ENCODE measurements around the gene LMF2. TPM values are rescaled to one million over a fixed set of nuclear protein-coding genes. Genes with fewer than 3 reads are reported as not detected.

LMF2 gene
- total RNA-seq, 1 donor from 2014 or later, result 65.8 TPM

DNA sequence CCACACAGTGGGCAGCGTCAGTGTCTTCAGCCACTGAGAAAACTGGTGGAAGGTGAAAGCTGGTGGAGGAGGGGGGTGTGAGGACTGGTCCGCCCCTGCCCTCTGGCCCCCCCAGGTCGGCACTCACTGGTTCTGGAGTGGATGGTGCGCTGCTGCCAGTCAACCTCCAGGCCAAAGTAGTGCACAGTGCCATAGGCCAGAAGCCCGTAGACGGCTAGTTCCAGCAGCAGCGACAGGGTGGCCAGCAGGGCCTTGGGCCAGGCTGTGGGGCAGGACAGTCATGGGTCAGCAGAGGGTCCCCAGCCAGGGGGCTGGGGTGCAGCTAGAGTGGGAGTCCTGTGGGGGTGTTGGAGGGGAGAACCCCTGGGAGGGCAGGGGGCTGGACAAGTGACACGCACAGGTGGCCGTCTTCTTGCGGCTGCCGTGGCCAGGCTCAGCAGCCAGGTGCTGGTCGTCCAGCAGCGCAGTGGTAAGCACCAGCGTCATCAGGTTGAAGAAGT lies 2.2 kb downstream of the LMF2 start:
- Histone ChIP-seq H3K27ac (no peak overlapping the region), H3K4me3 (no peak overlapping the region), H3K36me3 (peaks cover 29% of the 10 kb centered on the region), H3K9me3 (no peaks in the 10 kb centered on the region), H3K27me3 (no peaks in the 10 kb centered on the region), H3K4me1 (peaks cover 17% of the 10 kb centered on the region)
- no peak for ATAC-seq
- intact Hi-C loops (cut with DNase I), result loop anchor here (10.0 kb wide), 1 partner anchor 241 kb away; the partner anchor contains the start of gene MAPK12
- DNase-seq, result no peak
- TF ChIP-seq, protein P1, sequence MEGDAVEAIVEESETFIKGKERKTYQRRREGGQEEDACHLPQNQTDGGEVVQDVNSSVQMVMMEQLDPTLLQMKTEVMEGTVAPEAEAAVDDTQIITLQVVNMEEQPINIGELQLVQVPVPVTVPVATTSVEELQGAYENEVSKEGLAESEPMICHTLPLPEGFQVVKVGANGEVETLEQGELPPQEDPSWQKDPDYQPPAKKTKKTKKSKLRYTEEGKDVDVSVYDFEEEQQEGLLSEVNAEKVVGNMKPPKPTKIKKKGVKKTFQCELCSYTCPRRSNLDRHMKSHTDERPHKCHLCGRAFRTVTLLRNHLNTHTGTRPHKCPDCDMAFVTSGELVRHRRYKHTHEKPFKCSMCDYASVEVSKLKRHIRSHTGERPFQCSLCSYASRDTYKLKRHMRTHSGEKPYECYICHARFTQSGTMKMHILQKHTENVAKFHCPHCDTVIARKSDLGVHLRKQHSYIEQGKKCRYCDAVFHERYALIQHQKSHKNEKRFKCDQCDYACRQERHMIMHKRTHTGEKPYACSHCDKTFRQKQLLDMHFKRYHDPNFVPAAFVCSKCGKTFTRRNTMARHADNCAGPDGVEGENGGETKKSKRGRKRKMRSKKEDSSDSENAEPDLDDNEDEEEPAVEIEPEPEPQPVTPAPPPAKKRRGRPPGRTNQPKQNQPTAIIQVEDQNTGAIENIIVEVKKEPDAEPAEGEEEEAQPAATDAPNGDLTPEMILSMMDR (IDR thresholded peaks at IDR 0.05), result no peak

DNA sequence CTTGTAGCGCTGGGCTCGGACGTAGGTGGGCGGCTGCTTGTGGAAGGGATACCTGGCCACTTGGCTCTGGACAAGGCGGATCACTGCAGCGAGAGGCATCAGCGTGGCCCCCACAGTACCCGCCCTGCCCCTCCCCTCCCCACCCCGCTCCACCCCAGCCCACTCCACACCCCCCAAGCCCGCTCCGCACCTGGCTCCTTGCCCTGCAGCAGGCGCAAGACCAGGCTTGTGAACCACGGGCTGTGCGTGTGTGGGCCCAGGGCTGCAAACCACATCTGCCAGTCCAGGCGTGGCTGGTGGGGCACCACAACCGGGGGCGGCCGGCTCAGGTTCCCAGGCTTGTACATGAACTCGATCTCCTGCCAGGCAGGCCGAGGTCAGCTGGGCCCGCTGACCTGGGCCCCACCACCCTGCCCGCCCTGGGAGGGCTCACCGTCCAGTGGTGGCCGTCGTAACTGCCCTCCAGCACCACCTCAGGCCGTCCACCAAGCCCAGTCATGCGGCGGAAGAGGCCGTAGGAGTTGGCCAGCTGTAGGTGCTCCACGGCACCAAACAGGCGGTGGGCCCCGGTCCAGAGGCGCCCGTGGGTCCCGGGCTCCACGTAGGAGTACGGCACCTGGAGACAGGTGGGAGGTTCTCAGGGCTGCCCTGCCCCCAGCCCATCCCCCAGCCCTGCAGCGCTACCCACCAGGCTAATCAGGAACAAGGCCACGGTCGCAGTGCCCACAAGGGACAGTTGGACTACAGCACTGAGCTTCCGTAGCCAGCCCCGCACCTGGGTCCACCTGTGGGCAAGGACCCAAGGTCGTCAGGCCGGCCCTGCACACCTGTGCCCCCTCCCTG lies 2.9 kb downstream of the LMF2 start:
- ATAC-seq (no peak), DNase-seq (no peak)
- H3K27me3 ChIP-seq, result no peaks in the 10 kb centered on the region
- H3K9me3 ChIP-seq, result no peaks in the 10 kb centered on the region
- intact Hi-C loops (cut with DNase I), result loop anchor here (10.0 kb wide), 1 partner anchor 240 kb away; the partner anchor contains the start of gene MAPK12
- TF ChIP-seq, protein P1 (IDR thresholded peaks at IDR 0.05), result no peak
- H3K36me3 ChIP-seq, result peaks cover 29% of the 10 kb centered on the region
- H3K4me3 ChIP-seq, result no peak overlapping the region
- H3K4me1 ChIP-seq, result peaks cover 17% of the 10 kb centered on the region
- no peak overlapping the region for H3K27ac ChIP-seq

DNA sequence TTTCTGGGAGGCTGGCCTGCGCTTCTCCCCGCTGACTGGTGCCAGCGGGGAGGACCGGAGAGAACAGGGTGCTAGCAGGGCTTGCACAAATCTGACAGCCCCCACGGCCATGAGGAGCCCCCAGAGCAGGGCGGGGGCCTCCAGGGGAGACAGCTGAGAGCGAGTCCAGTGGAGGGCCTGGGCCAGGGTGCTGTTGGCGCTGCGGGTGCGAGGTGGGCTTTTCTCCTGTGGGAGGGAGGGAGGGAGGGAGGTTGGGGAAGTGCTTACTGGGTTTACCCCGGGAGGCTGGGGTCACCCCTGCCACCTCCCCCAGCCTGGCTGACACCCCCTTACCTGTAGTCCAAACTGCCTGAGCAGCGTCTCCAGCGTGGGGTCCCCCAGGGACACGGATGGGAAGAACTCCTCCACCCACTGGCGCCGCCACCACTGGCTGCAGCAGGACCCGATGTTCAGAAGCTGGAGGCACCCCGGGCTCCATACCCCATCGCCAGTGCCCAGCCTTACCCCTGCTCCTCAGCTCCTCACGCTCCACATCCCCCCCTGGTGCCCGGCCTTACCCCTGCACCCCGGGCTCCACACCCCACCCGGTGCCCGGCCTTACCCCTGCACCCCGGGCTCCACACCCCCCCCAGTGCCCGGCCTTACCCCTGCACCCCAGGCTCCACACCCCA lies 3.9 kb downstream of the LMF2 start:
- intact Hi-C loops (cut with DNase I), result loop anchor here (10.0 kb wide), 1 partner anchor 239 kb away; the partner anchor contains the start of gene MAPK12
- Histone ChIP-seq H3K27me3 (no peaks in the 10 kb centered on the region), H3K9me3 (no peaks in the 10 kb centered on the region), H3K27ac (no peak overlapping the region), H3K4me1 (peaks cover 10% of the 10 kb centered on the region), H3K36me3 (peaks cover 29% of the 10 kb centered on the region), H3K4me3 (no peak overlapping the region)
- DNase-seq (no peak), ATAC-seq (no peak)
- TF ChIP-seq, protein P1 (IDR thresholded peaks at IDR 0.05), result no peak

DNA sequence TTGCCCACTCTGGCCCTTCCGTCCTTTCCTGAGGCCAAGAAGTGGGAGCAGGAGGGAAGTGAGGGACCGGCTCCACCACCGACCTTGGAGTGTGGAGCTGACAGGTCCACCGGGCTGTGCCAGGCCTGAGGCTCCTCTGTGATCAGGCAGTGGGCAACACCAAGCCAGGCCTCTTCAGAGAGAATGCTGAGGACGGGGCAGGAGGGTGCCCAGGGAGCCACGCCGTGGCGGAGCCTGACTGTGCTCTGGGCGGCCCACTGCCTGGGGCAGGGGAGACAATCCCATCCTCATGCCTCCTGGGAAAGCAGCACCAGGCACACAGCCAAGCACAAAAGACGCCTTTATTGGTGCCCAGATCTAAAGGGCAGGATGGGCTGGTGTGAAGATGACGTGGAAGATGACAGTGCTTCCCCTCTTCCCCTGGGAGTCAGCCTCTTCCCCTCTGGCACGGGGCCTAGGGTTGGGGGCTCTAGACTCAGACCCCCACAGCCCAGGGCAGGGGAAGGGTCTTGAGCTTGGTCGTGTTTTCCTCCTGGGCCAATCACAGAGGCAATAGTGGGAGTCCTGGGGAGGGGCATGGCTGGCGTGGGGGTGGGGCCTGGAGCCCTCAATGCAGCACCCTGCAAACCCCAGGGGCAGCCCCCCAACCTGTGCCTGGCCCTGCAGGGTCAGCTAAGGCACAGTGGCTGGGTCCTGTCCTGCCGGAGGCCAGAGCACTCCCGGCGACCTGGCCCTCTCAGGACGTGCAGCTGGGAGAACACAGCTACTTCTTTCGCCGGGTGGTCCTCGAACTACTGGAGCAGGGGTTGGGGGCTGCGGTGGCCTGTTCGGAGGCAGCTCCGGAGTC lies 4.7 kb downstream of the LMF2 start:
- DNase-seq, result no peak
- Histone ChIP-seq H3K27ac (no peak overlapping the region), H3K4me3 (no peak overlapping the region), H3K27me3 (no peaks in the 10 kb centered on the region), H3K4me1 (peaks cover 13% of the 10 kb centered on the region), H3K36me3 (peaks cover 29% of the 10 kb centered on the region), H3K9me3 (no peaks in the 10 kb centered on the region)
- no peak for ATAC-seq
- intact Hi-C loops (cut with DNase I), result loop anchor here (10.0 kb wide), 1 partner anchor 238 kb away; the partner anchor contains the start of gene MAPK12
- TF ChIP-seq, protein P1 (IDR thresholded peaks at IDR 0.05), result no peak

DNA sequence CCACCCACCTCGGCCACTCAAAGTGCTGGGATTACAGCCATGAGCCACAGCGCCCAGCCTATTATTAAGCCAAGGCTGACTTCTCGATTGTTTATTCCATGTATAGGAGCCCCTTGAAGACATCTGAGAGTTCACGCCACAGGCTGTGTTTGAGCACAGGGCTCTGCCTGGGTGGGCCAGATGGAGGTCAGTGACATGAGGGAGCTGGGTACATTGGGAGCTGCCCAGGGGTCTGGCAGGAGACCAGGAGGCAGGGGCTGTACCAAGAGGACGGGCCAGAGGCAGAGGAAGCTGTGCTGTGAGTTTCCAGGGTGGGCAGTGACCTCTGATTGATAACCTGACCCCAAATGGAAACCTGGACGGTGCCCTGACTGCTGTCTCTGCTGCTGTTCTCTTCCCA lies 5.4 kb downstream of the LMF2 start:
- H3K4me1 ChIP-seq, result peaks cover 13% of the 10 kb centered on the region
- DNase-seq, result no peak
- no peaks in the 10 kb centered on the region for H3K27me3 ChIP-seq
- ATAC-seq, result no peak
- H3K9me3 ChIP-seq, result no peaks in the 10 kb centered on the region
- no peak overlapping the region for H3K4me3 ChIP-seq
- no peak overlapping the region for H3K27ac ChIP-seq
- TF ChIP-seq, protein P1 (IDR thresholded peaks at IDR 0.05), result no peak
- intact Hi-C loops (cut with DNase I), result loop anchor here (10.0 kb wide), 1 partner anchor 237 kb away; the partner anchor contains the start of gene MAPK12
- H3K36me3 ChIP-seq, result peaks cover 29% of the 10 kb centered on the region
